ENCODE measurements around the gene NKD1. TPM values are rescaled to one million over a fixed set of nuclear protein-coding genes. Genes with fewer than 3 reads are reported as not detected.

NKD1 gene
- total and polyA plus RNA-seq, 12 donors: 0.67 to 8.9 (median 3.5) TPM

DNA sequence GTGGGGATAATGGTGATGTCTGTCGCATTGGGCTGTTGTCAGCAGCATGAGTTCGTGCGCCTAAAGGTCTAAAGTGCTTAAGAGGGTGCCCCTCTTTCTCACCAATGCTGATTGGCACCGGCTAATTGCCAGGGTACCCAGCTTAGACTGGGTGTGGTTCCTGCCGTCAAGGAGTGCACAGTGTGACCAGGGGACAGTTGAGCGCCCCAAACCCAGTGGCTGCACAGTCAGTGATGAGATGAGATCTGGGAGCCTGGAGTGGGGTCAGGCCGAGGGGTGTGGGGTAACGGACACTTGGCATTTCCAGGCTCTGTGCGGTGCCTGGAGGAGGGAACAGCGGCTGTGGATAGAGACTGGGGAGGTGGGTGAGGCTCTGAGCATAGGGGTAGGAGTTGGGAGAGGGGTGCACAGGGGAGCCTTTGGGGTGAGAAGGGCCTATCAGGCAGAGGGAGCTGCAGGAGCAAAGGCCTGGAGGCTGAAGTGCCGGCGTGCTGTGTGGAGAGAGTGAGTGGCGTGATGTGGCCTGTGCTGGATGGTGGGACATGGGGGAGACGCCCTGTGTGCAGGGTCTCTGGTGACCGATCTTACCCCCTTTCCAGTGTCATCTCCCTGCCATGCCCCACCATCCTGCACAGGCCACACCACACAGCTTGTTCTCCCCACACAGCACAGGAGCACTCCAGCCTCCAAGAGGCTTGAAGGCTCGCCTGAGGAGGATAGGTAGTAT is 74.6 kb downstream of the NKD1 start:
- no peak for DNase-seq
- H3K36me3 ChIP-seq (replicated peaks in 1 of 2): no peaks in the 10 kb centered on the region
- H3K4me3 ChIP-seq: no peak overlapping the region
- 92 to 96% (median 93%) methylated on average over 12 to 16 of the region's 16 CpGs for WGBS, 4 donors
- TF ChIP-seq POLR2A (IDR thresholded peaks at IDR 0.05): no peak
- TF ChIP-seq, protein P1, sequence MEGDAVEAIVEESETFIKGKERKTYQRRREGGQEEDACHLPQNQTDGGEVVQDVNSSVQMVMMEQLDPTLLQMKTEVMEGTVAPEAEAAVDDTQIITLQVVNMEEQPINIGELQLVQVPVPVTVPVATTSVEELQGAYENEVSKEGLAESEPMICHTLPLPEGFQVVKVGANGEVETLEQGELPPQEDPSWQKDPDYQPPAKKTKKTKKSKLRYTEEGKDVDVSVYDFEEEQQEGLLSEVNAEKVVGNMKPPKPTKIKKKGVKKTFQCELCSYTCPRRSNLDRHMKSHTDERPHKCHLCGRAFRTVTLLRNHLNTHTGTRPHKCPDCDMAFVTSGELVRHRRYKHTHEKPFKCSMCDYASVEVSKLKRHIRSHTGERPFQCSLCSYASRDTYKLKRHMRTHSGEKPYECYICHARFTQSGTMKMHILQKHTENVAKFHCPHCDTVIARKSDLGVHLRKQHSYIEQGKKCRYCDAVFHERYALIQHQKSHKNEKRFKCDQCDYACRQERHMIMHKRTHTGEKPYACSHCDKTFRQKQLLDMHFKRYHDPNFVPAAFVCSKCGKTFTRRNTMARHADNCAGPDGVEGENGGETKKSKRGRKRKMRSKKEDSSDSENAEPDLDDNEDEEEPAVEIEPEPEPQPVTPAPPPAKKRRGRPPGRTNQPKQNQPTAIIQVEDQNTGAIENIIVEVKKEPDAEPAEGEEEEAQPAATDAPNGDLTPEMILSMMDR (IDR thresholded peaks at IDR 0.05): no peak
- H3K9me3 ChIP-seq (replicated peaks in 1 of 3): no peaks in the 10 kb centered on the region
- no peak overlapping the region for H3K27ac ChIP-seq
- intact Hi-C loops (cut with DNase I): no loop called here
- H3K4me1 ChIP-seq (replicated peaks in 1 of 2): no peaks in the 10 kb centered on the region
- H3K27me3 ChIP-seq: no peaks in the 10 kb centered on the region

DNA sequence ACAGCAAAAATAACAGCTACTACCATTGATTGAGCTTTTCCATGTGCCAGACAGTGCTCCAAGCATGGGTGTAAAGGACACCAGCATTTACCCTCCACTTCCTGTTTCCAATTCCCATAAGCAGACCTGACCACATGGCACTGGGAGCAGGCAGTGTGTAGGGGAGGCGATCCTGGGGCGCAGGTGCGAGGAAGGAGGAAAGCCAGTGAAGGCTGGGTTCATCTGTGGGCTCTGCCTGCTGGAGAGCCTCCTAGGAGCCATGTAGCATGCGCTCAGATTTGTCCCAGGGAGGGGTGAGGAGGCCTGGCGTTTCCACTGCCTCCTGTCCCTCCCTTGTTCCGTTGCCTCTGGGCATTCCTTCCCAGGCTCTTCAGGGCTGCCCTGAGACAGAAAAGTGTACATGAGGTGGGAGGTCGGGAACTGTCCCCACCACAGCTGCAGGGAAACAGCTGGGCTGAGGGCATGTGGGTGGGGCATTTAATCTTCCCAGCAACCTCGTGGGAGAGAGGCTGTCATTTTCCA is 76.3 kb downstream of the NKD1 start:
- no peaks in the 10 kb centered on the region for H3K27me3 ChIP-seq
- 75 to 82% (median 81%) methylated on average over 8 of the region's 8 CpGs for WGBS, 4 donors

GRCh38 chr16:50625374-50625773 is 77.2 kb downstream of the NKD1 start:
- no peak for DNase-seq
- no peak overlapping the region for H3K27ac ChIP-seq
- H3K4me3 ChIP-seq: no peak overlapping the region
- H3K27me3 ChIP-seq: no peaks in the 10 kb centered on the region
- intact Hi-C loops (cut with DNase I): no loop called here
- 90 to 97% (median 93%) methylated on average over 6 to 12 of the region's 12 CpGs for WGBS, 4 donors
- no peaks in the 10 kb centered on the region for H3K9me3 ChIP-seq (replicated peaks in 1 of 3)
- no peaks in the 10 kb centered on the region for H3K4me1 ChIP-seq (replicated peaks in 1 of 2)
- no peaks in the 10 kb centered on the region for H3K36me3 ChIP-seq (replicated peaks in 1 of 2)
- TF ChIP-seq, protein P1 (IDR thresholded peaks at IDR 0.05): no peak
- TF ChIP-seq POLR2A (IDR thresholded peaks at IDR 0.05): no peak

More for the DNA sequence above, 76.3 kb downstream of the NKD1 start:
- Histone ChIP-seq H3K9me3 (replicated peaks in 1 of 3) (no peaks in the 10 kb centered on the region), H3K36me3 (replicated peaks in 1 of 2) (no peaks in the 10 kb centered on the region), H3K4me3 (no peak overlapping the region), H3K27ac (no peak overlapping the region), H3K4me1 (replicated peaks in 1 of 2) (no peaks in the 10 kb centered on the region)
- no peak for TF ChIP-seq POLR2A (IDR thresholded peaks at IDR 0.05)
- TF ChIP-seq, protein P1 (IDR thresholded peaks at IDR 0.05): no peak
- DNase-seq: no peak
- intact Hi-C loops (cut with DNase I): no loop called here

- Histone ChIP-seq H3K27ac (no peak overlapping the region), H3K9me3 (replicated peaks in 1 of 3) (no peaks in the 10 kb centered on the region), H3K36me3 (replicated peaks in 1 of 2) (no peaks in the 10 kb centered on the region), H3K4me1 (replicated peaks in 1 of 2) (no peaks in the 10 kb centered on the region), H3K27me3 (no peaks in the 10 kb centered on the region), H3K4me3 (no peak overlapping the region)
- intact Hi-C loops (cut with DNase I): no loop called here
- no peak for TF ChIP-seq POLR2A (IDR thresholded peaks at IDR 0.05)
- TF ChIP-seq, protein P1 (IDR thresholded peaks at IDR 0.05): no peak
- WGBS, 4 donors: 47 to 65% (median 58%) methylated on average over 4 of the region's 4 CpGs
- no peak for DNase-seq
These were observed 78.7 kb downstream of the NKD1 start for GRCh38 chr16:50626868-50627267.

All from adrenal gland (tissue), 12 donors.